Ovary (tissue), 9 donors: ENCODE data around the gene DNAH9. TPM values are rescaled to one million over a fixed set of nuclear protein-coding genes. Genes with fewer than 3 reads are reported as not detected.

Experiments
- DNase-seq, 5 donors: peaks; one replicate each; pipeline ENCODE4 v3.0.0-alpha.2; 2019 to 2020
- H3K27ac ChIP-seq, 2 donors: fragments of 200-600 bp; one replicate each; pipeline versions ENCODE4 v1.5.1 to v1.8.0; 2019 to 2022
- H3K27me3 ChIP-seq: fragments of 200-600 bp; one replicate; pipeline ENCODE4 v1.8.0; 2022
- H3K36me3 ChIP-seq: fragments of 200-600 bp; sonication (generic); one replicate; pipeline ENCODE4 v1.5.1; 2019
- H3K4me1 ChIP-seq: one replicate; pipeline ENCODE4 v1.8.1; 2013; ENCODE audit warnings: mild to moderate bottlenecking, moderate library complexity; ENCODE audit not compliant: insufficient read depth
- H3K4me3 ChIP-seq: fragments of 200-600 bp; sonication (generic); one replicate; pipeline ENCODE4 v1.5.1; 2017
- H3K9me3 ChIP-seq, 2 donors: fragments of 200-600 bp in 1 of 2; sonication (generic) in 1 of 2; one replicate each; pipeline versions ENCODE4 v1.5.1 to v1.8.1; 2013 to 2019; ENCODE audit warnings: mild to moderate bottlenecking in 1 of 2, moderate library complexity in 1 of 2
- CTCF ChIP-seq, 3 donors: fragments of 450-650 bp in 2 of 3; fragments of 200-600 bp in 1 of 3; IDR thresholded peaks; one replicate each; pipeline versions ENCODE4 v1.5.1 to v1.8.0; 2016 to 2022; ENCODE audit warnings: antibody characterized with exemption in 3 of 3, mild to moderate bottlenecking in 1 of 3
- EP300 ChIP-seq: sonication (generic); formaldehyde crosslinking; IDR thresholded peaks from one replicate; pipeline ENCODE4 v1.6.1; 2017; ENCODE audit warnings: antibody characterized with exemption
- POLR2A ChIP-seq: fragments of 450-650 bp; IDR thresholded peaks from one replicate; pipeline ENCODE4 v1.6.1; 2017; ENCODE audit warnings: antibody characterized with exemption, mild to moderate bottlenecking, moderate library complexity
- WGBS, 3 donors: extraction: QIAGEN DNeasy Blood & Tissue Kit in 1 of 3; methylation state at CpG; one replicate each; pipeline versions ENCODE4 v1.1.5 to v1.1.7; 2013 to 2017; 5-methylcytosine and 5-hydroxymethylcytosine counted together
- intact Hi-C, 4 donors: fragments of 100-400 bp; cut with DNase I; formaldehyde crosslinking; loops; one replicate each; pipeline versions ENCODE4 v1.11.0 to v1.15.1; 2022 to 2023
- polyA plus RNA-seq, 2 donors: library from polyadenylated mRNA; stranded (reverse); fragments of 200-250 nt in 1 of 2; fragments of 350-450 nt in 1 of 2; fragmentation: Illumina TruSeq in 1 of 2; extraction: RNeasy Lipid Tissue Mini Kit (QIAGEN cat#74804) in 1 of 2; gene quantifications; one replicate each; pipeline ENCODE4 v1.2.3, GENCODE V29; 2013 to 2014
- total RNA-seq, 7 donors: library from RNA; depleted of rRNA in 2 of 7; stranded (reverse); fragments of >200 nt in 2 of 7; fragmentation: NEBNext Ultra II Directional in 3 of 7; extraction: Animal tissue kit (Norgen Biotek cat#: 25700) in 3 of 7; gene quantifications; one replicate each; pipeline versions ENCODE4 v1.1.0 to v1.2.4, GENCODE V29; 2016 to 2023
- donor health status: DM: no; HTN: no; CAD: no; lungs with moderate emphysema.
- donor health status: DM: no; HTN: no; CAD: no.
- donor health status: Bipolar disorder and iron deficiency.
- donor health status: DM: yes; HTN: yes; CAD: no.
- donor health status: DM: no; HTN: no; CAD: no.
- donor health status: DM: yes; HTN: yes; CAD: no.

DNAH9 gene
- total and polyA plus RNA-seq, 9 donors: 1.4 to 43.7 (median 3.4) TPM

- Histone ChIP-seq H3K4me3 (no peak overlapping the region), H3K27ac (no peak overlapping the region), H3K4me1 (no peaks in the 10 kb centered on the region), H3K9me3 (no peaks in the 10 kb centered on the region), H3K27me3 (no peaks in the 10 kb centered on the region), H3K36me3 (no peaks in the 10 kb centered on the region)
- intact Hi-C loops: no loop called here
- no peak for DNase-seq
- TF ChIP-seq POLR2A (no peak), CTCF (IDR thresholded peaks at IDR 0.05) (no peak), EP300 (no peak)
- 60 to 68% (median 60%) methylated on average over 2 of the region's 2 CpGs for WGBS, 3 donors
Observed at GRCh38 chr17:11720816-11721215, 122.5 kb downstream of the DNAH9 start.

- Histone ChIP-seq H3K9me3 (no peaks in the 10 kb centered on the region), H3K27ac (no peak overlapping the region), H3K36me3 (no peaks in the 10 kb centered on the region), H3K27me3 (no peaks in the 10 kb centered on the region), H3K4me1 (no peaks in the 10 kb centered on the region), H3K4me3 (no peak overlapping the region)
- TF ChIP-seq EP300 (no peak), CTCF (IDR thresholded peaks at IDR 0.05) (no peak), POLR2A (no peak)
- 91 to 96% (median 94%) methylated on average over 3 of the region's 3 CpGs for WGBS, 3 donors
- no peak for DNase-seq
- intact Hi-C loops: no loop called here
Observed at GRCh38 chr17:11730747-11731146, 132.5 kb downstream of the DNAH9 start.

- WGBS, 3 donors: 66 to 68% (median 67%) methylated on average over 15 of the region's 15 CpGs
- no peaks in the 10 kb centered on the region for H3K27me3 ChIP-seq
- H3K27ac ChIP-seq: no peak overlapping the region
- no peak for TF ChIP-seq EP300
- no peak for TF ChIP-seq CTCF (IDR thresholded peaks at IDR 0.05)
- TF ChIP-seq POLR2A: no peak
- intact Hi-C loops: no loop called here
- H3K4me3 ChIP-seq: no peak overlapping the region
- no peak for DNase-seq
- H3K4me1 ChIP-seq: no peaks in the 10 kb centered on the region
- H3K36me3 ChIP-seq: no peaks in the 10 kb centered on the region
- H3K9me3 ChIP-seq: no peaks in the 10 kb centered on the region
Observed at GRCh38 chr17:11736613-11737312, 138.5 kb downstream of the DNAH9 start.

- H3K4me3 ChIP-seq: no peak overlapping the region
- DNase-seq: no peak
- 74 to 86% (median 77%) methylated on average over 5 of the region's 5 CpGs for WGBS, 3 donors
- H3K36me3 ChIP-seq: no peaks in the 10 kb centered on the region
- H3K4me1 ChIP-seq: no peaks in the 10 kb centered on the region
- H3K27ac ChIP-seq: no peak overlapping the region
- no peaks in the 10 kb centered on the region for H3K9me3 ChIP-seq
- intact Hi-C loops: no loop called here
- TF ChIP-seq EP300 (no peak), POLR2A (no peak), CTCF (IDR thresholded peaks at IDR 0.05) (no peak)
- H3K27me3 ChIP-seq: no peaks in the 10 kb centered on the region
Observed at GRCh38 chr17:11737313-11737679, 139.0 kb downstream of the DNAH9 start.
